Liver (tissue), 9 donors: ENCODE results near the gene EXOSC3. TPM values are rescaled to one million over a fixed set of nuclear protein-coding genes. Genes with fewer than 3 reads are reported as not detected.

Source experiments
- DNase-seq: peaks from one replicate; pipeline ENCODE4 v3.0.0-alpha.2; 2017; ENCODE audit warnings: low spot score
- H3K27ac ChIP-seq, 2 donors: one replicate each; pipeline ENCODE4 v1.7.0; 2013; ENCODE audit warnings: inconsistent platforms in 2 of 2, low read length in 2 of 2, control low read depth in 1 of 2, low read depth in 1 of 2, mild to moderate bottlenecking in 1 of 2
- H3K27me3 ChIP-seq, 4 donors: one replicate each; pipeline versions ENCODE4 v1.6.1 to v1.7.0; 2013; ENCODE audit warnings: low read length in 3 of 4, inconsistent platforms in 1 of 4, mild to moderate bottlenecking in 1 of 4, moderate library complexity in 1 of 4; ENCODE audit not compliant: control insufficient read depth in 4 of 4, insufficient read depth in 4 of 4
- H3K36me3 ChIP-seq, 4 donors: one replicate each; pipeline versions ENCODE4 v1.6.1 to v1.7.0; 2013; ENCODE audit warnings: low read length in 3 of 4, mild to moderate bottlenecking in 3 of 4, low read depth in 1 of 4, moderate library complexity in 1 of 4; ENCODE audit not compliant: control insufficient read depth in 4 of 4, insufficient read depth in 3 of 4
- H3K4me1 ChIP-seq, 4 donors: one replicate each; pipeline versions ENCODE4 v1.6.1 to v1.7.0; 2013; ENCODE audit warnings: low read length in 3 of 4, mild to moderate bottlenecking in 3 of 4, moderate library complexity in 1 of 4; ENCODE audit not compliant: control insufficient read depth in 4 of 4, insufficient read depth in 4 of 4
- H3K4me3 ChIP-seq, 3 donors: one replicate each; pipeline versions ENCODE4 v1.6.1 to v1.7.0; 2013; ENCODE audit warnings: low read length in 3 of 3, control low read depth in 1 of 3, low read depth in 1 of 3, mild to moderate bottlenecking in 1 of 3
- H3K9ac ChIP-seq, 2 donors: one replicate each; pipeline ENCODE4 v1.7.0; 2013; ENCODE audit warnings: low read length in 2 of 2, mild to moderate bottlenecking in 2 of 2, moderate library complexity in 2 of 2, control low read depth in 1 of 2, low read depth in 1 of 2
- H3K9me3 ChIP-seq, 4 donors: one replicate each; pipeline versions ENCODE4 v1.6.1 to v1.7.0; 2013; ENCODE audit warnings: low read length in 3 of 4; ENCODE audit not compliant: control insufficient read depth in 4 of 4
- CTCF ChIP-seq: fragments of 150-350 bp; IDR thresholded peaks from 2 replicates; pipeline ENCODE4 v1.5.1; 2017; ENCODE audit warnings: improper control_type of control experiment, low read depth, low read length; ENCODE audit not compliant: missing input control
- EGR1 ChIP-seq, 2 donors: IDR thresholded peaks; 2 replicates each; pipeline ENCODE4 v1.6.1; 2016 to 2018; ENCODE audit warnings: antibody characterized with exemption in 2 of 2, low read depth in 2 of 2
- FOXA1 ChIP-seq: IDR thresholded peaks from 2 replicates; pipeline ENCODE4 v1.6.1; 2016; ENCODE audit warnings: antibody characterized with exemption
- FOXA2 ChIP-seq: IDR thresholded peaks from 2 replicates; pipeline ENCODE4 v1.6.1; 2016; ENCODE audit warnings: antibody characterized with exemption
- HNF4A ChIP-seq, 2 donors: conservative IDR thresholded peaks; 2 replicates each; pipeline ENCODE4 v1.6.1; 2016; ENCODE audit warnings: antibody characterized with exemption in 2 of 2, mild to moderate bottlenecking in 2 of 2
- HNF4G ChIP-seq: IDR thresholded peaks from 2 replicates; pipeline ENCODE4 v1.6.1; 2016; ENCODE audit warnings: antibody characterized with exemption
- JUND ChIP-seq, 2 donors: IDR thresholded peaks; 2 replicates each; pipeline ENCODE4 v1.6.1; 2016; ENCODE audit warnings: antibody characterized with exemption in 2 of 2
- MAX ChIP-seq: IDR thresholded peaks from 2 replicates; pipeline ENCODE4 v1.6.1; 2016; ENCODE audit warnings: antibody characterized with exemption
- NR2F2 ChIP-seq: IDR thresholded peaks from 2 replicates; pipeline ENCODE4 v1.6.1; 2016; ENCODE audit warnings: antibody characterized with exemption
- REST ChIP-seq: IDR thresholded peaks from 2 replicates; pipeline ENCODE4 v1.6.1; 2016; ENCODE audit warnings: antibody characterized with exemption, mild to moderate bottlenecking
- RXRA ChIP-seq, 2 donors: IDR thresholded peaks; 2 replicates each; pipeline ENCODE4 v1.6.1; 2017 to 2018; ENCODE audit warnings: antibody characterized with exemption in 2 of 2, mild to moderate bottlenecking in 1 of 2
- SP1 ChIP-seq: IDR thresholded peaks from 2 replicates; pipeline ENCODE4 v1.6.1; 2018; ENCODE audit warnings: antibody characterized with exemption, mild to moderate bottlenecking
- TAF1 ChIP-seq: conservative IDR thresholded peaks from 2 replicates; pipeline ENCODE4 v1.6.1; 2016; ENCODE audit warnings: antibody characterized with exemption, mild to moderate bottlenecking
- YY1 ChIP-seq: IDR thresholded peaks from 2 replicates; pipeline ENCODE4 v1.6.1; 2016; ENCODE audit warnings: antibody characterized with exemption, mild to moderate bottlenecking
- WGBS: extraction: QIAGEN DNeasy Blood & Tissue Kit; methylation state at CpG from one replicate; pipeline ENCODE4 v1.1.7; 2013; 5-methylcytosine and 5-hydroxymethylcytosine counted together
- polyA plus RNA-seq, 2 donors: library from polyadenylated mRNA; stranded (reverse) in 1 of 2; unstranded in 1 of 2; fragments of 200-250 nt in 1 of 2; fragments of >200 nt in 1 of 2; fragmentation: Nextera tagmentation in 1 of 2; extraction: Ambion mirVana in 1 of 2; gene quantifications; one replicate each; pipeline versions ENCODE4 v1.2.1 to v1.2.3, GENCODE V29; 2013 to 2015
- total RNA-seq, 2 donors: library from RNA; depleted of rRNA; stranded (reverse); fragments of >200 nt; gene quantifications; one replicate each; pipeline ENCODE4 v1.2.3, GENCODE V29; 2014
- donor health status: healthy.
- donor health status: healthy.
- donor health status: healthy.
- donor health status: healthy.
- donor health status: healthy.

EXOSC3 gene
- total and polyA plus RNA-seq, 4 donors = 16.2 to 27.7 (median 19.6) TPM

GRCh38 chr9:37746448-37747270 lies 38.2 kb downstream of the EXOSC3 start:
- H3K4me3 ChIP-seq = no peak overlapping the region
- H3K27ac ChIP-seq = no peak overlapping the region
- H3K36me3 ChIP-seq = no peaks in the 10 kb centered on the region
- no peaks in the 10 kb centered on the region for H3K27me3 ChIP-seq
- 73% methylated on average over 24 of the region's 24 CpGs for WGBS
- H3K4me1 ChIP-seq = no peaks in the 10 kb centered on the region
- H3K9ac ChIP-seq = no peak overlapping the region
- no peak for TF ChIP-seq CTCF
- no peak for TF ChIP-seq MAX
- TF ChIP-seq NR2F2 = no peak
- no peak for TF ChIP-seq FOXA1
- no peak for TF ChIP-seq FOXA2
- TF ChIP-seq YY1 = no peak
- TF ChIP-seq HNF4A (conservative IDR thresholded peaks at IDR 0.05) = no peak
- TF ChIP-seq REST = no peak
- TF ChIP-seq HNF4G = no peak
- TF ChIP-seq EGR1 (IDR thresholded peaks at IDR 0.05; ENCODE audit: low read depth in 2 of 2) = no peak
- TF ChIP-seq SP1 = no peak
- no peaks in the 10 kb centered on the region for H3K9me3 ChIP-seq
- no peak for DNase-seq

GRCh38 chr9:37745970-37746369 lies 38.9 kb downstream of the EXOSC3 start:
- no peaks in the 10 kb centered on the region for H3K27me3 ChIP-seq
- H3K9ac ChIP-seq = no peak overlapping the region
- TF ChIP-seq NR2F2 (no peak), RXRA (IDR thresholded peaks at IDR 0.05) (no peak), MAX (no peak), TAF1 (no peak), HNF4G (no peak), JUND (IDR thresholded peaks at IDR 0.05) (no peak), REST (no peak)
- no peaks in the 10 kb centered on the region for H3K9me3 ChIP-seq
- H3K4me3 ChIP-seq = no peak overlapping the region
- no peak overlapping the region for H3K27ac ChIP-seq
- H3K4me1 ChIP-seq = no peaks in the 10 kb centered on the region
- WGBS = 86% methylated on average over 8 of the region's 8 CpGs
- DNase-seq = no peak
- H3K36me3 ChIP-seq = no peaks in the 10 kb centered on the region
